Liver (tissue), 9 donors: ENCODE results near the gene FXYD2. TPM values are rescaled to one million over a fixed set of nuclear protein-coding genes. Genes with fewer than 3 reads are reported as not detected.

Experiments
- DNase-seq: peaks from one replicate; pipeline ENCODE4 v3.0.0-alpha.2; 2017; ENCODE audit warnings: low spot score
- H3K27ac ChIP-seq, 2 donors: one replicate each; pipeline ENCODE4 v1.7.0; 2013; ENCODE audit warnings: inconsistent platforms in 2 of 2, low read length in 2 of 2, control low read depth in 1 of 2, low read depth in 1 of 2, mild to moderate bottlenecking in 1 of 2
- H3K27me3 ChIP-seq, 4 donors: one replicate each; pipeline versions ENCODE4 v1.6.1 to v1.7.0; 2013; ENCODE audit warnings: low read length in 3 of 4, inconsistent platforms in 1 of 4, mild to moderate bottlenecking in 1 of 4, moderate library complexity in 1 of 4; ENCODE audit not compliant: control insufficient read depth in 4 of 4, insufficient read depth in 4 of 4
- H3K36me3 ChIP-seq, 4 donors: one replicate each; pipeline versions ENCODE4 v1.6.1 to v1.7.0; 2013; ENCODE audit warnings: low read length in 3 of 4, mild to moderate bottlenecking in 3 of 4, low read depth in 1 of 4, moderate library complexity in 1 of 4; ENCODE audit not compliant: control insufficient read depth in 4 of 4, insufficient read depth in 3 of 4
- H3K4me1 ChIP-seq, 4 donors: one replicate each; pipeline versions ENCODE4 v1.6.1 to v1.7.0; 2013; ENCODE audit warnings: low read length in 3 of 4, mild to moderate bottlenecking in 3 of 4, moderate library complexity in 1 of 4; ENCODE audit not compliant: control insufficient read depth in 4 of 4, insufficient read depth in 4 of 4
- H3K4me3 ChIP-seq, 3 donors: one replicate each; pipeline versions ENCODE4 v1.6.1 to v1.7.0; 2013; ENCODE audit warnings: low read length in 3 of 3, control low read depth in 1 of 3, low read depth in 1 of 3, mild to moderate bottlenecking in 1 of 3
- H3K9ac ChIP-seq, 2 donors: one replicate each; pipeline ENCODE4 v1.7.0; 2013; ENCODE audit warnings: low read length in 2 of 2, mild to moderate bottlenecking in 2 of 2, moderate library complexity in 2 of 2, control low read depth in 1 of 2, low read depth in 1 of 2
- H3K9me3 ChIP-seq, 4 donors: one replicate each; pipeline versions ENCODE4 v1.6.1 to v1.7.0; 2013; ENCODE audit warnings: low read length in 3 of 4; ENCODE audit not compliant: control insufficient read depth in 4 of 4
- EGR1 ChIP-seq, 2 donors: IDR thresholded peaks; 2 replicates each; pipeline ENCODE4 v1.6.1; 2016 to 2018; ENCODE audit warnings: antibody characterized with exemption in 2 of 2, low read depth in 2 of 2
- FOXA1 ChIP-seq: IDR thresholded peaks from 2 replicates; pipeline ENCODE4 v1.6.1; 2016; ENCODE audit warnings: antibody characterized with exemption
- FOXA2 ChIP-seq: IDR thresholded peaks from 2 replicates; pipeline ENCODE4 v1.6.1; 2016; ENCODE audit warnings: antibody characterized with exemption
- GABPA ChIP-seq, 2 donors: IDR thresholded peaks in 1 of 2; conservative IDR thresholded peaks in 1 of 2; 2 replicates each; pipeline ENCODE4 v1.6.1; 2016; ENCODE audit warnings: antibody characterized with exemption in 2 of 2, mild to moderate bottlenecking in 1 of 2, moderate library complexity in 1 of 2
- HNF4G ChIP-seq: IDR thresholded peaks from 2 replicates; pipeline ENCODE4 v1.6.1; 2016; ENCODE audit warnings: antibody characterized with exemption
- JUND ChIP-seq, 2 donors: IDR thresholded peaks; 2 replicates each; pipeline ENCODE4 v1.6.1; 2016; ENCODE audit warnings: antibody characterized with exemption in 2 of 2
- NR2F2 ChIP-seq: IDR thresholded peaks from 2 replicates; pipeline ENCODE4 v1.6.1; 2016; ENCODE audit warnings: antibody characterized with exemption
- RAD21 ChIP-seq, 2 donors: IDR thresholded peaks; 2 replicates each; pipeline ENCODE4 v1.6.1; 2016; ENCODE audit warnings: antibody characterized with exemption in 2 of 2, mild to moderate bottlenecking in 2 of 2
- RXRA ChIP-seq, 2 donors: IDR thresholded peaks; 2 replicates each; pipeline ENCODE4 v1.6.1; 2017 to 2018; ENCODE audit warnings: antibody characterized with exemption in 2 of 2, mild to moderate bottlenecking in 1 of 2
- TAF1 ChIP-seq: conservative IDR thresholded peaks from 2 replicates; pipeline ENCODE4 v1.6.1; 2016; ENCODE audit warnings: antibody characterized with exemption, mild to moderate bottlenecking
- YY1 ChIP-seq: IDR thresholded peaks from 2 replicates; pipeline ENCODE4 v1.6.1; 2016; ENCODE audit warnings: antibody characterized with exemption, mild to moderate bottlenecking
- WGBS: extraction: QIAGEN DNeasy Blood & Tissue Kit; methylation state at CpG from one replicate; pipeline ENCODE4 v1.1.7; 2013; 5-methylcytosine and 5-hydroxymethylcytosine counted together
- polyA plus RNA-seq, 2 donors: library from polyadenylated mRNA; stranded (reverse) in 1 of 2; unstranded in 1 of 2; fragments of 200-250 nt in 1 of 2; fragments of >200 nt in 1 of 2; fragmentation: Nextera tagmentation in 1 of 2; extraction: Ambion mirVana in 1 of 2; gene quantifications; one replicate each; pipeline versions ENCODE4 v1.2.1 to v1.2.3, GENCODE V29; 2013 to 2015
- total RNA-seq, 2 donors: library from RNA; depleted of rRNA; stranded (reverse); fragments of >200 nt; gene quantifications; one replicate each; pipeline ENCODE4 v1.2.3, GENCODE V29; 2014
- TF ChIP-seq, protein P1 (sequence below): IDR thresholded peaks from 2 replicates; pipeline ENCODE4 v1.6.1; 2016; ENCODE audit warnings: antibody characterized with exemption
- TF ChIP-seq, protein P2 (sequence below): IDR thresholded peaks from 2 replicates; pipeline ENCODE4 v1.6.1; 2016; ENCODE audit warnings: antibody characterized with exemption, mild to moderate bottlenecking
- TF ChIP-seq, protein P3 (sequence below): IDR thresholded peaks from 2 replicates; pipeline ENCODE4 v1.6.1; 2016; ENCODE audit warnings: antibody characterized with exemption
- TF ChIP-seq, protein P4 (sequence below): fragments of 150-350 bp; IDR thresholded peaks from 2 replicates; pipeline ENCODE4 v1.5.1; 2017; ENCODE audit warnings: improper control_type of control experiment, low read depth, low read length; ENCODE audit not compliant: missing input control
- TF ChIP-seq, protein P5 (sequence below): IDR thresholded peaks from 2 replicates; pipeline ENCODE4 v1.6.1; 2016; ENCODE audit warnings: antibody characterized with exemption
- donor health status: healthy.
- donor health status: healthy.
- donor health status: healthy.
- donor health status: healthy.
- donor health status: healthy.

The FXYD2 gene
- total and polyA plus RNA-seq, 4 donors, result 20.2 to 105 (median 41.8) TPM

DNA sequence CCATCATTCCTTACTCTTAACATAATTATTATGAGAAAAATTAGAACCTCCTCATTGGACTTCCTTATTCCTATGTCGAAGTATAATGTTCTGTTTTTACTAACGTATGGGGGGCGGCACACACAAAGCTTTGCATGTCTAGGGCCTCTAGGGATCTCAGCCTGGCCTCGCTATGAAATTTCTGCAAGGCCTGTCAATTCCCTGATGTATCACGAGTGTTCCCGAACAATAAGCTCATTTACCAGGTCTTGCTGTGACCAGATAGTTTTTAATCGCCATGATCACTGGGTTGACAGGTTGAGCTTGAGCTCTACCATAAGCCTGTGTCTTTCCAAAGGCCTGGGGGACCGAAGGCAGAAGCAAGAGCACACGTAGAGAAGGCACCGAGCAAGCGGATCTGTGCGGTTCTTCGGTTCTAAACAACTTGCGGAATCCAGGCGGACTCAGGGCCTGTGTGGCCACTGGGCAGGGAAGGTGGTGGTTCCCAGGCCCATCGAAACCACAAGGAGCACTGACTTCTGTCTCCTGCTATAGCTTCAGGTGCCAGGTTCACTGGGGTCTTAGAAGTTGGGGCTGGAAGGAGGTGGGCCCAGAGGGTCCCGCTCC, 10.4 kb upstream of the FXYD2 start:
- no peak for DNase-seq
- Histone ChIP-seq H3K4me1 (no peaks in the 10 kb centered on the region), H3K27me3 (no peaks in the 10 kb centered on the region), H3K9ac (no peak overlapping the region), H3K27ac (no peak overlapping the region), H3K36me3 (no peaks in the 10 kb centered on the region), H3K9me3 (no peaks in the 10 kb centered on the region), H3K4me3 (no peak overlapping the region)
- no peak for TF ChIP-seq TAF1
- TF ChIP-seq, protein P1, sequence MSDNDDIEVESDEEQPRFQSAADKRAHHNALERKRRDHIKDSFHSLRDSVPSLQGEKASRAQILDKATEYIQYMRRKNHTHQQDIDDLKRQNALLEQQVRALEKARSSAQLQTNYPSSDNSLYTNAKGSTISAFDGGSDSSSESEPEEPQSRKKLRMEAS, result no peak
- WGBS, result 94% methylated on average over 17 of the region's 17 CpGs

DNA sequence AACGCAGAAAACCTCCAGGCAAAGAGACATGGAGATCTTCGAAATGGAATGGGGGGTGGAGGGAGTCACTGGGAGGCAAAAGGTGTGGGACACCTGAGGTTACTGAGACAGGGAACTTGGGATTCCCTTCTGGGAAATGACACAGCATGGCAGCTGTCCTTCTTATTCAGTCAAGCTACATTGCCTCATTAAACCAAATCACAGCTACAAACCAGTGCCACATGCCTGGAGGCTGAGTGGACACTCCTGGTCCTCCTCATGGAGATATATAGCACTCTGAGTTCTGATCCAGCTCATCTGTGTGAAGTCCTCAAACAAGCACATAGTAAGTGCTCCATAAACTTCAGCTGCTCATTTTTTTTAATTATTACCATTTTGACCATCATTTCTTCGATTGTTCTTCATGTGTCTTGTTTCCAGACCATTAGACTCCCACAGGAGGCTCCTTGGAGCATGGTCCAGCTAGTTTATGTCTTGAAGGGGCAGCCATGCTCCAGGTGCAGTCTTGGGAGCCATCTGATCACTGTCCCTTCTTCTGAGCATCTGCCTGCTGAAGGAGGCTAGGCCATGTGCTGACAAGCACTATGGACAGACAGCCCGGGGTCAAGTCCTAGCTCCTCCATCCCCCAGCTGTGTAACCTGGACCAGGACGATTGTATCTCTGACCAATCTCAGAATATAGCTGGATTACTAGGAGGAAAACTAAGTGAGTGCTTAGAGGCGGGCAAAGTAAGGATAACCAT, 9.7 kb upstream of the FXYD2 start:
- 84% methylated on average over 6 of the region's 6 CpGs for WGBS
- no peaks in the 10 kb centered on the region for H3K4me1 ChIP-seq
- H3K9ac ChIP-seq, result no peak overlapping the region
- H3K4me3 ChIP-seq, result no peak overlapping the region
- TF ChIP-seq FOXA2, result no peak
- no peak for TF ChIP-seq RAD21 (IDR thresholded peaks at IDR 0.05)
- TF ChIP-seq RXRA (IDR thresholded peaks at IDR 0.05), result no peak
- no peak for TF ChIP-seq NR2F2
- TF ChIP-seq, protein P2, sequence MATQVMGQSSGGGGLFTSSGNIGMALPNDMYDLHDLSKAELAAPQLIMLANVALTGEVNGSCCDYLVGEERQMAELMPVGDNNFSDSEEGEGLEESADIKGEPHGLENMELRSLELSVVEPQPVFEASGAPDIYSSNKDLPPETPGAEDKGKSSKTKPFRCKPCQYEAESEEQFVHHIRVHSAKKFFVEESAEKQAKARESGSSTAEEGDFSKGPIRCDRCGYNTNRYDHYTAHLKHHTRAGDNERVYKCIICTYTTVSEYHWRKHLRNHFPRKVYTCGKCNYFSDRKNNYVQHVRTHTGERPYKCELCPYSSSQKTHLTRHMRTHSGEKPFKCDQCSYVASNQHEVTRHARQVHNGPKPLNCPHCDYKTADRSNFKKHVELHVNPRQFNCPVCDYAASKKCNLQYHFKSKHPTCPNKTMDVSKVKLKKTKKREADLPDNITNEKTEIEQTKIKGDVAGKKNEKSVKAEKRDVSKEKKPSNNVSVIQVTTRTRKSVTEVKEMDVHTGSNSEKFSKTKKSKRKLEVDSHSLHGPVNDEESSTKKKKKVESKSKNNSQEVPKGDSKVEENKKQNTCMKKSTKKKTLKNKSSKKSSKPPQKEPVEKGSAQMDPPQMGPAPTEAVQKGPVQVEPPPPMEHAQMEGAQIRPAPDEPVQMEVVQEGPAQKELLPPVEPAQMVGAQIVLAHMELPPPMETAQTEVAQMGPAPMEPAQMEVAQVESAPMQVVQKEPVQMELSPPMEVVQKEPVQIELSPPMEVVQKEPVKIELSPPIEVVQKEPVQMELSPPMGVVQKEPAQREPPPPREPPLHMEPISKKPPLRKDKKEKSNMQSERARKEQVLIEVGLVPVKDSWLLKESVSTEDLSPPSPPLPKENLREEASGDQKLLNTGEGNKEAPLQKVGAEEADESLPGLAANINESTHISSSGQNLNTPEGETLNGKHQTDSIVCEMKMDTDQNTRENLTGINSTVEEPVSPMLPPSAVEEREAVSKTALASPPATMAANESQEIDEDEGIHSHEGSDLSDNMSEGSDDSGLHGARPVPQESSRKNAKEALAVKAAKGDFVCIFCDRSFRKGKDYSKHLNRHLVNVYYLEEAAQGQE, result no peak
- no peak for TF ChIP-seq YY1
- TF ChIP-seq, protein P3, sequence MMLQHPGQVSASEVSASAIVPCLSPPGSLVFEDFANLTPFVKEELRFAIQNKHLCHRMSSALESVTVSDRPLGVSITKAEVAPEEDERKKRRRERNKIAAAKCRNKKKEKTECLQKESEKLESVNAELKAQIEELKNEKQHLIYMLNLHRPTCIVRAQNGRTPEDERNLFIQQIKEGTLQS, result no peak
- TF ChIP-seq EGR1 (IDR thresholded peaks at IDR 0.05; ENCODE audit: low read depth in 2 of 2), result no peak
- TF ChIP-seq, protein P4, sequence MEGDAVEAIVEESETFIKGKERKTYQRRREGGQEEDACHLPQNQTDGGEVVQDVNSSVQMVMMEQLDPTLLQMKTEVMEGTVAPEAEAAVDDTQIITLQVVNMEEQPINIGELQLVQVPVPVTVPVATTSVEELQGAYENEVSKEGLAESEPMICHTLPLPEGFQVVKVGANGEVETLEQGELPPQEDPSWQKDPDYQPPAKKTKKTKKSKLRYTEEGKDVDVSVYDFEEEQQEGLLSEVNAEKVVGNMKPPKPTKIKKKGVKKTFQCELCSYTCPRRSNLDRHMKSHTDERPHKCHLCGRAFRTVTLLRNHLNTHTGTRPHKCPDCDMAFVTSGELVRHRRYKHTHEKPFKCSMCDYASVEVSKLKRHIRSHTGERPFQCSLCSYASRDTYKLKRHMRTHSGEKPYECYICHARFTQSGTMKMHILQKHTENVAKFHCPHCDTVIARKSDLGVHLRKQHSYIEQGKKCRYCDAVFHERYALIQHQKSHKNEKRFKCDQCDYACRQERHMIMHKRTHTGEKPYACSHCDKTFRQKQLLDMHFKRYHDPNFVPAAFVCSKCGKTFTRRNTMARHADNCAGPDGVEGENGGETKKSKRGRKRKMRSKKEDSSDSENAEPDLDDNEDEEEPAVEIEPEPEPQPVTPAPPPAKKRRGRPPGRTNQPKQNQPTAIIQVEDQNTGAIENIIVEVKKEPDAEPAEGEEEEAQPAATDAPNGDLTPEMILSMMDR, result no peak
- TF ChIP-seq, protein P5, sequence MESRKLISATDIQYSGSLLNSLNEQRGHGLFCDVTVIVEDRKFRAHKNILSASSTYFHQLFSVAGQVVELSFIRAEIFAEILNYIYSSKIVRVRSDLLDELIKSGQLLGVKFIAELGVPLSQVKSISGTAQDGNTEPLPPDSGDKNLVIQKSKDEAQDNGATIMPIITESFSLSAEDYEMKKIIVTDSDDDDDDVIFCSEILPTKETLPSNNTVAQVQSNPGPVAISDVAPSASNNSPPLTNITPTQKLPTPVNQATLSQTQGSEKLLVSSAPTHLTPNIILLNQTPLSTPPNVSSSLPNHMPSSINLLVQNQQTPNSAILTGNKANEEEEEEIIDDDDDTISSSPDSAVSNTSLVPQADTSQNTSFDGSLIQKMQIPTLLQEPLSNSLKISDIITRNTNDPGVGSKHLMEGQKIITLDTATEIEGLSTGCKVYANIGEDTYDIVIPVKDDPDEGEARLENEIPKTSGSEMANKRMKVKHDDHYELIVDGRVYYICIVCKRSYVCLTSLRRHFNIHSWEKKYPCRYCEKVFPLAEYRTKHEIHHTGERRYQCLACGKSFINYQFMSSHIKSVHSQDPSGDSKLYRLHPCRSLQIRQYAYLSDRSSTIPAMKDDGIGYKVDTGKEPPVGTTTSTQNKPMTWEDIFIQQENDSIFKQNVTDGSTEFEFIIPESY, result no peak
- TF ChIP-seq TAF1, result no peak
- no peak for TF ChIP-seq JUND (IDR thresholded peaks at IDR 0.05)
- no peak for TF ChIP-seq FOXA1
- TF ChIP-seq GABPA (IDR thresholded peaks at IDR 0.05 in 1 of 2, conservative IDR thresholded peaks at IDR 0.05 in 1 of 2), result no peak
- no peak for TF ChIP-seq HNF4G
- no peaks in the 10 kb centered on the region for H3K36me3 ChIP-seq
- DNase-seq, result no peak
- no peak overlapping the region for H3K27ac ChIP-seq
- no peaks in the 10 kb centered on the region for H3K27me3 ChIP-seq
- H3K9me3 ChIP-seq, result no peaks in the 10 kb centered on the region
